Adrenal gland (tissue), 12 donors: ENCODE results near the gene CACNA1C. TPM values are rescaled to one million over a fixed set of nuclear protein-coding genes. Genes with fewer than 3 reads are reported as not detected.
A peak's percentile ranks its signal among the peaks of the same experiment; 100 is the strongest.

Experiments
- DNase-seq, 7 donors: peaks; one replicate each; pipeline ENCODE4 v3.0.0-alpha.2; 2019 to 2020
- H3K27ac ChIP-seq, 5 donors: fragments of 200-600 bp; sonication (generic) in 4 of 5; 1 replicate in 3 of 5; 2 replicates in 2 of 5; pipeline versions ENCODE4 v1.5.1 to v1.8.0; 2016 to 2020; ENCODE audit warnings: mild to moderate bottlenecking in 1 of 5
- H3K27me3 ChIP-seq: fragments of 200-600 bp; 2 replicates; pipeline ENCODE4 v1.8.0; 2021
- H3K36me3 ChIP-seq, 2 donors: fragments of 200-600 bp; replicated peaks in 1 of 2; 1 replicate in 1 of 2; 2 replicates in 1 of 2; pipeline versions ENCODE4 v1.5.1 to v1.8.0; 2018 to 2022
- H3K4me1 ChIP-seq, 2 donors: fragments of 200-600 bp; replicated peaks in 1 of 2; 1 replicate in 1 of 2; 2 replicates in 1 of 2; pipeline versions ENCODE4 v1.5.1 to v1.8.0; 2018 to 2021
- H3K4me3 ChIP-seq, 4 donors: fragments of 200-600 bp; sonication (generic) in 3 of 4; one replicate each; pipeline ENCODE4 v1.5.1; 2016 to 2018
- H3K9me3 ChIP-seq, 3 donors: fragments of 200-600 bp; sonication (generic) in 1 of 3; replicated peaks in 1 of 3; 1 replicate in 2 of 3; 2 replicates in 1 of 3; pipeline versions ENCODE4 v1.5.1 to v1.8.0; 2016 to 2021
- POLR2A ChIP-seq, 2 donors: fragments of 450-650 bp; IDR thresholded peaks; one replicate each; pipeline ENCODE4 v1.6.1; 2017; ENCODE audit warnings: antibody characterized with exemption in 2 of 2, mild to moderate bottlenecking in 2 of 2, moderate library complexity in 1 of 2
- WGBS, 4 donors: extraction: QIAGEN DNeasy Blood & Tissue Kit in 2 of 4; methylation state at CpG; one replicate each; pipeline versions ENCODE4 v1.1.5 to v1.1.7; 2013 to 2017; 5-methylcytosine and 5-hydroxymethylcytosine counted together
- intact Hi-C, 2 donors: fragments of 100-400 bp; cut with DNase I; formaldehyde crosslinking; loops; one replicate each; pipeline versions ENCODE4 v1.14.1 to v1.15.0; 2022 to 2023
- polyA plus RNA-seq, 3 donors: library from polyadenylated mRNA; stranded (reverse); fragments of 200-250 nt in 2 of 3; fragments of 350-450 nt in 1 of 3; fragmentation: Illumina TruSeq in 1 of 3; extraction: RNeasy Lipid Tissue Mini Kit (QIAGEN cat#74804) in 1 of 3; gene quantifications; one replicate each; pipeline ENCODE4 v1.2.3, GENCODE V29; 2013 to 2014
- total RNA-seq, 9 donors: library from RNA; depleted of rRNA in 4 of 9; stranded (reverse); fragments of >200 nt in 4 of 9; fragments of 120-200 nt in 1 of 9; fragmentation: NEBNext Ultra II Directional in 1 of 9; extraction: Animal tissue kit (Norgen Biotek cat#: 25700) in 1 of 9; gene quantifications; one replicate each; pipeline versions ENCODE4 v1.1.0 to v1.2.4, GENCODE V29; 2013 to 2023
- TF ChIP-seq, protein P1 (sequence below), 6 experiments: fragments of 450-650 bp in 4 of 6; fragments of 200-600 bp in 2 of 6; sonication (generic) in 1 of 6; IDR thresholded peaks; 1 replicate in 5 of 6; 2 replicates in 1 of 6; pipeline versions ENCODE4 v1.5.1 to v1.8.0; 2016 to 2021; ENCODE audit warnings: antibody characterized with exemption in 6 of 6, mild to moderate bottlenecking in 2 of 6, moderate library complexity in 1 of 6
- donor health status: healthy with polysubstance abuse.
- donor health status: Bipolar disorder and iron deficiency.
- donor health status: DM: yes; HTN: yes; CAD: no.
- donor health status: DM: no; HTN: no; CAD: no.
- donor health status: DM: no; HTN: no; CAD: no.
- donor health status: DM: yes; HTN: yes; CAD: no.

CACNA1C gene
- total and polyA plus RNA-seq, 12 donors, result 1.4 to 5.8 (median 3.5) TPM

DNA sequence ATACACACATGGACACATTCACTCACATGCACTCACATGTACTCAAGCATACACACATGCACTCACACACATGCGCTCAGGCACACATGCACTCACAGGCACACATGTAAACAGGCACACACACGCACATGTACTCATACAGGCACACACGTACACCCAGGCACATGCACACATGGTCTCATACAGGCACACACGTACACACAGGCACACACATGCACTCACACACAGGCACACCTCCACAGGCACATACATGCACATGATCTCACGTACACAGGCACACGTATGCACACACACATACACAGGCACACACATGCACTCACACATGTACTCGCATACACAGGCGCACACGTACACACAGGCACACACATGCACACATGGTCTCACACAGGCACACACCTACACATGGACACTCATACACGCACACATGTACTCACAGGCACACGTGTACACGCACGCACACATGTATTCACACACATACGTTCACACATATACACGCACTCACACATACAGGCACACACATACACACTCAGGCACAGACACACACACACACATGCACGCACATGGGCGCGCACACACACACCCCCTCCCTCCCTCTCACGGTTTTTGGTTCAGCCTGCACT lies 138.9 kb downstream of the CACNA1C start:
- no peak overlapping the region for H3K4me3 ChIP-seq
- TF ChIP-seq POLR2A (IDR thresholded peaks at IDR 0.05), result no peak
- TF ChIP-seq, protein P1, sequence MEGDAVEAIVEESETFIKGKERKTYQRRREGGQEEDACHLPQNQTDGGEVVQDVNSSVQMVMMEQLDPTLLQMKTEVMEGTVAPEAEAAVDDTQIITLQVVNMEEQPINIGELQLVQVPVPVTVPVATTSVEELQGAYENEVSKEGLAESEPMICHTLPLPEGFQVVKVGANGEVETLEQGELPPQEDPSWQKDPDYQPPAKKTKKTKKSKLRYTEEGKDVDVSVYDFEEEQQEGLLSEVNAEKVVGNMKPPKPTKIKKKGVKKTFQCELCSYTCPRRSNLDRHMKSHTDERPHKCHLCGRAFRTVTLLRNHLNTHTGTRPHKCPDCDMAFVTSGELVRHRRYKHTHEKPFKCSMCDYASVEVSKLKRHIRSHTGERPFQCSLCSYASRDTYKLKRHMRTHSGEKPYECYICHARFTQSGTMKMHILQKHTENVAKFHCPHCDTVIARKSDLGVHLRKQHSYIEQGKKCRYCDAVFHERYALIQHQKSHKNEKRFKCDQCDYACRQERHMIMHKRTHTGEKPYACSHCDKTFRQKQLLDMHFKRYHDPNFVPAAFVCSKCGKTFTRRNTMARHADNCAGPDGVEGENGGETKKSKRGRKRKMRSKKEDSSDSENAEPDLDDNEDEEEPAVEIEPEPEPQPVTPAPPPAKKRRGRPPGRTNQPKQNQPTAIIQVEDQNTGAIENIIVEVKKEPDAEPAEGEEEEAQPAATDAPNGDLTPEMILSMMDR (IDR thresholded peaks at IDR 0.05), result no peak
- no peaks in the 10 kb centered on the region for H3K4me1 ChIP-seq
- H3K27ac ChIP-seq, result no peak overlapping the region
- no peaks in the 10 kb centered on the region for H3K36me3 ChIP-seq
- no peak for DNase-seq
- intact Hi-C loops, result no loop called here
- 77 to 94% (median 92%) methylated on average over 19 of the region's 19 CpGs for WGBS, 4 donors
- no peaks in the 10 kb centered on the region for H3K27me3 ChIP-seq
- no peaks in the 10 kb centered on the region for H3K9me3 ChIP-seq

DNA sequence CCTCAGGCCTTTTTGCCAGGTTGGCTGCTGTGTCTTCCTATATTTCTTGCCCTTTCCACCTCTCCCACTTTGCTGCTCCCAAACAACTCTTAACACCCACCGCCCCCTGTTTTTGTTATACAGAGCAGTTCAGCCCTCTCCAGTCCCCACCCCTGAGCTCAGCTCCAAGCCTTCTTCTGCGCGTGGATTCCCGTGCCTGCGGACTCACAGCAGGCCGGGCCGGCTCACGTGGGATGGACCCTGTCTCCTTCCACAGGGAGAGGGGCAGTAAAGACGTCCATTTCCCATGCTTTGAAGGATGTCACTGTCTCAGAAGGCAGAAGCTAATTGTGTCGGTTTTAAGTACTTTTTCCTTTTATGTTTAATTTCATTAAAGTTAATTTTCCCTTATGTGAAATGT lies 139.4 kb downstream of the CACNA1C start:
- intact Hi-C loops, result no loop called here
- H3K4me3 ChIP-seq, result no peak overlapping the region
- TF ChIP-seq POLR2A (IDR thresholded peaks at IDR 0.05), result no peak
- TF ChIP-seq, protein P1 (IDR thresholded peaks at IDR 0.05), result no peak
- H3K9me3 ChIP-seq, result no peaks in the 10 kb centered on the region
- H3K27ac ChIP-seq, result no peak overlapping the region
- H3K27me3 ChIP-seq, result no peaks in the 10 kb centered on the region
- WGBS, 4 donors, result 88 to 91% (median 90%) methylated on average over 10 of the region's 10 CpGs
- H3K4me1 ChIP-seq, result no peaks in the 10 kb centered on the region
- H3K36me3 ChIP-seq, result no peaks in the 10 kb centered on the region
- no peak for DNase-seq

DNA sequence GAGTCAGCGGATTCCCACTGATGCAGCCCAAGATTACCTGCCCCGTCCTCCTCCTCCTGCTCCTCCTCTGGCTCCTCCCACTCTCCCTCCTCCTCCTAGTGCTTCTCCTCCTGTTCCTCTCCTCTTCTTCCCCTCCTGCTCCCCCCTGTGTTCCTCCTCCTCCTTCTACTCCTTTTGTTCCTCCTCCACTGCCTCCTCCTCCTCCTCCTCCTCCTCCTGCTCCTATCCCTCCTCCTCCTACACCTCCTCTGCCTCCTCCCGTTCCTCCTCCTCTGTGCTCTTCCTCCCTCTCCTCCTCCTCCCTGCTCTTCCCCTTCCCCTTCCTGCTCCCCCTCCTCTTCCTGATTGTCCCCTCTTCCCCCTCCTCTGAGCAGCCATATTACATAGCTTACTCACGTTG lies 141.3 kb downstream of the CACNA1C start:
- no peak for TF ChIP-seq POLR2A (IDR thresholded peaks at IDR 0.05)
- TF ChIP-seq, protein P1 (IDR thresholded peaks at IDR 0.05), result no peak
- no peak for DNase-seq
- Histone ChIP-seq H3K36me3 (no peaks in the 10 kb centered on the region), H3K9me3 (no peaks in the 10 kb centered on the region), H3K4me1 (no peaks in the 10 kb centered on the region), H3K27me3 (no peaks in the 10 kb centered on the region), H3K4me3 (no peak overlapping the region), H3K27ac (peak overlapping the region in 1 of 5 donors; percentile 56)
- 44 to 61% (median 54%) methylated on average over 4 of the region's 4 CpGs for WGBS, 4 donors
- intact Hi-C loops, result no loop called here

GRCh38 chr12:2194571-2194970 lies 141.8 kb downstream of the CACNA1C start:
- Histone ChIP-seq H3K27ac (peak overlapping the region in 1 of 5 donors; percentile 56), H3K36me3 (no peaks in the 10 kb centered on the region), H3K9me3 (no peaks in the 10 kb centered on the region), H3K4me3 (no peak overlapping the region), H3K27me3 (no peaks in the 10 kb centered on the region), H3K4me1 (no peaks in the 10 kb centered on the region)
- intact Hi-C loops, result no loop called here
- TF ChIP-seq, protein P1 (IDR thresholded peaks at IDR 0.05), result no peak
- WGBS, 4 donors, result 30 to 71% (median 53%) methylated on average over 4 of the region's 4 CpGs
- no peak for DNase-seq
